GM10248 (cell line): Measurements from ENCODE around the gene TXLNA.
A peak's percentile ranks its signal among the peaks of the same experiment; 100 is the strongest.

Source experiments
- CTCF ChIA-PET: fragments of 300-600 bp; sonication (Branson Sonifier 250); formaldehyde crosslinking; extraction: SDS; loops from one replicate; lab custom pipeline; 2021; ENCODE audit warnings: antibody characterized with exemption; lab: Yijun Ruan, JAX
- POLR2A ChIA-PET: fragments of 350-650 bp; sonication (Branson Sonifier 250); formaldehyde crosslinking; extraction: SDS; loops from one replicate; lab custom pipeline; 2020; ENCODE audit warnings: antibody characterized with exemption; lab: Yijun Ruan, JAX
- DNase-seq: peaks from one replicate; pipeline ENCODE4 v3.0.0; 2012; ENCODE audit errors: extremely low spot score
- CTCF ChIP-seq: IDR thresholded peaks from 2 replicates; pipeline ENCODE4 v1.5.1; 2012; ENCODE audit warnings: mild to moderate bottlenecking, low read depth; ENCODE audit errors: extremely low read depth, missing control alignments, control extremely low read depth

TXLNA gene

GRCh38 chr1:32204943-32205361, 25.5 kb downstream of the TXLNA start:
- TF ChIP-seq CTCF: no peak
- POLR2A ChIA-PET: interaction anchor here (1.7 kb wide), 1 partner anchor 131 kb away, joined by 7 read pairs; the partner anchor contains the start of gene MARCKSL1
- no peak for DNase-seq
- CTCF ChIA-PET: interaction anchor here (1.5 to 4.1 kb wide), 3 partner anchors 11 to 43 kb away, joined by 3 to 39 read pairs (median 7); no protein-coding TSS in a partner anchor

GRCh38 chr1:32205401-32206370, 26.2 kb downstream of the TXLNA start, which contains the start of gene IQCC:
Gene IQCC, plus strand, starts transcription at chr1:32205671. Its CDS starts 11 bp downstream, at chr1:32205682.
- CTCF ChIA-PET: interaction anchor here (0.7 to 4.1 kb wide), 4 partner anchors 10 to 43 kb away, joined by 3 to 39 read pairs (median 3); no protein-coding TSS in a partner anchor
- no peak for TF ChIP-seq CTCF
- DNase-seq: peak; percentile 95
- POLR2A ChIA-PET: interaction anchor here (0.6 to 1.7 kb wide), 2 partner anchors 127 to 130 kb away, joined by 5 to 7 read pairs; partner anchors contain the start of gene MARCKSL1

- POLR2A ChIA-PET: interaction anchor here (0.7 kb wide), 1 partner anchor 48 kb away, joined by 3 read pairs; no protein-coding TSS in a partner anchor
- CTCF ChIA-PET: interaction anchor here (0.7 to 1.9 kb wide), 3 partner anchors 10 to 109 kb away, joined by 3 to 4 read pairs (median 3); no protein-coding TSS in a partner anchor
- TF ChIP-seq CTCF: no peak
- no peak for DNase-seq
Observed at GRCh38 chr1:32208469-32208868, 29.0 kb downstream of the TXLNA start.

GRCh38 chr1:32208891-32209328, 29.4 kb downstream of the TXLNA start, which contains the start of gene DCDC2B:
Gene DCDC2B, plus strand, starts transcription at chr1:32209089. Its CDS starts 5 bp downstream, at chr1:32209094.
- TF ChIP-seq CTCF: no peak
- DNase-seq: no peak
- POLR2A ChIA-PET: interaction anchor here (0.7 kb wide), 1 partner anchor 48 kb away, joined by 3 read pairs; no protein-coding TSS in a partner anchor
- CTCF ChIA-PET: interaction anchor here (1.9 kb wide), 1 partner anchor 108 kb away, joined by 4 read pairs; no protein-coding TSS in a partner anchor

- TF ChIP-seq CTCF: peak; percentile 93
- DNase-seq: peak; percentile 69
- ChIA-PET CTCF (interaction anchor here (0.7 to 7.8 kb wide), 50 partner anchors 9 to 738 kb away, joined by 3 to 156 read pairs (median 6); partner anchors contain the start of genes CCDC28B, FAM167B, FAM229A and IQCC), POLR2A (interaction anchor here (0.9 to 1.8 kb wide), 5 partner anchors 19 to 120 kb away, joined by 3 to 20 read pairs (median 6); partner anchors contain the start of genes HDAC1 and MARCKSL1)
Observed at GRCh38 chr1:32215629-32216480, 36.4 kb downstream of the TXLNA start.
